ENCODE data around the gene CEP72.
"Not testable (repeated sequence)": the region's sequence is repeated elsewhere in the genome, so short reads cannot be mapped to it uniquely, and the experiment has no call there.

GRCh38 chr5:605090-605489 is 7.0 kb upstream of the CEP72 start:
- TF ChIP-seq PKNOX1 (IDR thresholded peaks at IDR 0.05); ELF4 (IDR thresholded peaks at IDR 0.05); NFRKB (IDR thresholded peaks at IDR 0.05); HDGF (IDR thresholded peaks at IDR 0.05; ENCODE audit: borderline replicate concordance); FOXM1 (IDR thresholded peaks at IDR 0.05; ENCODE audit: borderline replicate concordance): not testable (repeated sequence)
